Right lobe of liver (tissue), 6 donors: ENCODE results near the gene FMN1. TPM values are rescaled to one million over a fixed set of nuclear protein-coding genes. Genes with fewer than 3 reads are reported as not detected.

Experiments
- ATAC-seq, 4 donors: fragments of 200-7000 bp; cut with Tn5 transposase; one replicate each; pipeline ENCODE4 v1.9.1; 2020; ENCODE audit warnings: mild to moderate bottlenecking in 4 of 4, moderate library complexity in 4 of 4
- DNase-seq, 3 donors: peaks; one replicate each; pipeline ENCODE4 v3.0.0-alpha.2; 2020
- H3K27ac ChIP-seq, 3 donors: fragments of 200-600 bp; one replicate each; pipeline ENCODE4 v1.8.0; 2022
- H3K27me3 ChIP-seq, 2 donors: fragments of 200-600 bp; one replicate each; pipeline ENCODE4 v1.8.0; 2022
- H3K36me3 ChIP-seq, 4 donors: fragments of 200-600 bp; sonication (generic) in 1 of 4; one replicate each; pipeline versions ENCODE4 v1.5.1 to v1.8.0; 2017 to 2022; ENCODE audit warnings: control low read depth in 1 of 4
- H3K4me1 ChIP-seq, 4 donors: fragments of 200-600 bp; sonication (generic) in 1 of 4; one replicate each; pipeline versions ENCODE4 v1.5.1 to v1.8.0; 2017 to 2022; ENCODE audit warnings: control low read depth in 1 of 4
- H3K4me3 ChIP-seq, 3 donors: fragments of 200-600 bp; one replicate each; pipeline ENCODE4 v1.8.0; 2022
- H3K9me3 ChIP-seq, 4 donors: fragments of 200-600 bp; sonication (generic) in 1 of 4; one replicate each; pipeline versions ENCODE4 v1.5.1 to v1.8.0; 2017 to 2022; ENCODE audit warnings: control low read depth in 1 of 4
- POLR2A ChIP-seq: fragments of 450-650 bp; IDR thresholded peaks from one replicate; pipeline ENCODE4 v1.6.1; 2017; ENCODE audit warnings: antibody characterized with exemption, mild to moderate bottlenecking
- WGBS: methylation state at CpG from one replicate; pipeline ENCODE4 v1.1.6; 2018; ENCODE audit warnings: low coverage, low lambda C conversion rate; ENCODE audit not compliant: insufficient coverage; ENCODE audit errors: missing lambda C conversion rate; 5-methylcytosine and 5-hydroxymethylcytosine counted together
- intact Hi-C, 2 donors: fragments of 100-400 bp; cut with DNase I; formaldehyde crosslinking; loops; one replicate each; pipeline versions ENCODE4 v1.11.2 to v1.14.1; 2022
- total RNA-seq, 6 experiments: library from RNA; depleted of rRNA in 2 of 6; stranded (reverse); fragments of >200 nt in 2 of 6; fragmentation: NEBNext Ultra II Directional in 3 of 6; extraction: Animal tissue kit (Norgen Biotek cat#: 25700) in 3 of 6; gene quantifications; one replicate each; pipeline versions ENCODE4 v1.1.0 to v1.2.4, GENCODE V29; 2016 to 2023
- TF ChIP-seq, protein P1 (sequence below), 4 donors: fragments of 200-600 bp in 3 of 4; fragments of 450-650 bp in 1 of 4; IDR thresholded peaks; one replicate each; pipeline versions ENCODE4 v1.5.1 to v1.8.0; 2016 to 2022; ENCODE audit warnings: antibody characterized with exemption in 4 of 4, mild to moderate bottlenecking in 2 of 4
- donor health status: DM: no; HTN: yes; CAD: no.
- donor health status: DM: no; HTN: no; CAD: no.
- donor health status: DM: no; HTN: no; CAD: no.
- donor health status: DM: no; HTN: yes; CAD: no.
- donor health status: DM: no; HTN: yes; CAD: no.

Gene FMN1
- total RNA-seq, 6 experiments from 2014 or later = 1.1 to 6.8 (median 3.1) TPM

DNA sequence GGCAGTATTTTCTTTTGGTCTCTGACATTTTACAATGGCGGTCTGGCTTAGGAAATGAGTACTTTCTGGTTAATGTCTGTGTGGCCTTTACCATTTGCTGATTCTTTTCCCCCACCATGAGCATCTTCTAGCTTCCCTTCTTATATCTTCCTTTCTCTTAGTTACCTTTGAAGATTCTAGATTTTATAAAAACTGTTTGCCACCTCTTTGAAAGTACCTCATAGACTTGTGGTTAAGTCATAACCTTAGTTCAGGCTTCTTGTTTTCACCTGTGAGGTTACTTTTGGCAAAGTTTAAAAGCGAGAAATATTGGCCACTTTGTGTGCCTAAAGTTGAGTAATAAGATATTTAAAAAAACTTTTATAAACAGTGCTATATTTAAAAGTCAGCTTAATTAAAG lies 147.4 kb downstream of the FMN1 start:
- Histone ChIP-seq H3K4me1 (no peaks in the 10 kb centered on the region), H3K4me3 (no peak overlapping the region), H3K27me3 (no peaks in the 10 kb centered on the region), H3K9me3 (no peaks in the 10 kb centered on the region), H3K27ac (no peak overlapping the region), H3K36me3 (no peaks in the 10 kb centered on the region)
- ATAC-seq (no peak), DNase-seq (no peak)
- 44% methylated on average over 2 of the region's 2 CpGs for WGBS
- TF ChIP-seq, protein P1, sequence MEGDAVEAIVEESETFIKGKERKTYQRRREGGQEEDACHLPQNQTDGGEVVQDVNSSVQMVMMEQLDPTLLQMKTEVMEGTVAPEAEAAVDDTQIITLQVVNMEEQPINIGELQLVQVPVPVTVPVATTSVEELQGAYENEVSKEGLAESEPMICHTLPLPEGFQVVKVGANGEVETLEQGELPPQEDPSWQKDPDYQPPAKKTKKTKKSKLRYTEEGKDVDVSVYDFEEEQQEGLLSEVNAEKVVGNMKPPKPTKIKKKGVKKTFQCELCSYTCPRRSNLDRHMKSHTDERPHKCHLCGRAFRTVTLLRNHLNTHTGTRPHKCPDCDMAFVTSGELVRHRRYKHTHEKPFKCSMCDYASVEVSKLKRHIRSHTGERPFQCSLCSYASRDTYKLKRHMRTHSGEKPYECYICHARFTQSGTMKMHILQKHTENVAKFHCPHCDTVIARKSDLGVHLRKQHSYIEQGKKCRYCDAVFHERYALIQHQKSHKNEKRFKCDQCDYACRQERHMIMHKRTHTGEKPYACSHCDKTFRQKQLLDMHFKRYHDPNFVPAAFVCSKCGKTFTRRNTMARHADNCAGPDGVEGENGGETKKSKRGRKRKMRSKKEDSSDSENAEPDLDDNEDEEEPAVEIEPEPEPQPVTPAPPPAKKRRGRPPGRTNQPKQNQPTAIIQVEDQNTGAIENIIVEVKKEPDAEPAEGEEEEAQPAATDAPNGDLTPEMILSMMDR (IDR thresholded peaks at IDR 0.05) = no peak
- intact Hi-C loops = no loop called here

- Histone ChIP-seq H3K36me3 (no peaks in the 10 kb centered on the region), H3K9me3 (no peaks in the 10 kb centered on the region), H3K27ac (no peak overlapping the region), H3K4me1 (no peaks in the 10 kb centered on the region), H3K4me3 (no peak overlapping the region), H3K27me3 (no peaks in the 10 kb centered on the region)
- no peak for ATAC-seq
- intact Hi-C loops = no loop called here
- WGBS = 70% methylated on average over 2 of the region's 2 CpGs
- TF ChIP-seq, protein P1 (IDR thresholded peaks at IDR 0.05) = no peak
- TF ChIP-seq POLR2A = no peak
- no peak for DNase-seq
These were observed 148.2 kb downstream of the FMN1 start for GRCh38 chr15:33046329-33046728.

GRCh38 chr15:33045066-33045810 lies 149.3 kb downstream of the FMN1 start:
- TF ChIP-seq POLR2A = no peak
- TF ChIP-seq, protein P1 (IDR thresholded peaks at IDR 0.05) = no peak
- WGBS = 30% methylated on average over 2 of the region's 8 CpGs
- no peaks in the 10 kb centered on the region for H3K9me3 ChIP-seq
- H3K27me3 ChIP-seq = no peaks in the 10 kb centered on the region
- DNase-seq (no peak), ATAC-seq (peak in 1 of 4 donors; percentile 17)
- no peaks in the 10 kb centered on the region for H3K36me3 ChIP-seq
- no peaks in the 10 kb centered on the region for H3K4me1 ChIP-seq
- H3K4me3 ChIP-seq = no peak overlapping the region
- intact Hi-C loops = no loop called here
- H3K27ac ChIP-seq = no peak overlapping the region

- WGBS = 31% methylated on average over 1 of the region's 1 CpG
- intact Hi-C loops = no loop called here
- no peaks in the 10 kb centered on the region for H3K4me1 ChIP-seq
- TF ChIP-seq, protein P1 (IDR thresholded peaks at IDR 0.05) = no peak
- no peak for TF ChIP-seq POLR2A
- H3K36me3 ChIP-seq = no peaks in the 10 kb centered on the region
- H3K27me3 ChIP-seq = no peaks in the 10 kb centered on the region
- no peak overlapping the region for H3K4me3 ChIP-seq
- DNase-seq (no peak), ATAC-seq (no peak)
- H3K9me3 ChIP-seq = no peaks in the 10 kb centered on the region
- no peak overlapping the region for H3K27ac ChIP-seq
These were observed 149.9 kb downstream of the FMN1 start for GRCh38 chr15:33044598-33044997.
